Stimulated activated CD8-positive, alpha-beta memory T cell treated with anti-CD3 and anti-CD28 coated beads, Interleukin-4, amount 100 ng/mL, for 24 hours (primary cell): Measurements from ENCODE around the gene EFCAB7.

Experiments used
- DNase-seq: peaks from one replicate; pipeline ENCODE4 v3.0.0-alpha.2; 2020; ENCODE audit warnings: low read depth

EFCAB7 gene

DNA sequence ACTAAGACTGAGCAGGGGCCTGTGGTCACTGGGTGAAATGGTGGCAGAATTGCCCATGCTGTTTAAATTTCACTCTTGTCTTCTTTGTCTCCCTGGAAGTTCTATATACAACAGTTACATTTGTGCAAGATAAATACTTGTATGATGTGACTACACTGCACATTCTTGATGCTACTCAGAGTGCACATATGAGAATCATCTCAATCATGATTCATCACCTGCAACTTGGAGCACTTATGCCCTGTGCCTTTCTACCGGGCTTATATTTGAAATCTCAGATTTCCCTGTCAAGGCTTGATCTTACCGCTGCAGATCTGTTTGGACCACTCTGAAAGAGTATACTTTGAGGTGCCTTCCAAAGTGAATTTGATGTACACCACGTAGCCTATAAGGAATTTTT, 80.5 kb downstream of the EFCAB7 start:
- DNase-seq: no peak

GRCh38 chr1:63607322-63607721, 84.0 kb downstream of the EFCAB7 start:
- no peak for DNase-seq

- DNase-seq: no peak
These were observed 87.9 kb downstream of the EFCAB7 start for GRCh38 chr1:63611231-63611630.

- DNase-seq: no peak
These were observed 89.2 kb downstream of the EFCAB7 start for GRCh38 chr1:63612564-63612963.

DNA sequence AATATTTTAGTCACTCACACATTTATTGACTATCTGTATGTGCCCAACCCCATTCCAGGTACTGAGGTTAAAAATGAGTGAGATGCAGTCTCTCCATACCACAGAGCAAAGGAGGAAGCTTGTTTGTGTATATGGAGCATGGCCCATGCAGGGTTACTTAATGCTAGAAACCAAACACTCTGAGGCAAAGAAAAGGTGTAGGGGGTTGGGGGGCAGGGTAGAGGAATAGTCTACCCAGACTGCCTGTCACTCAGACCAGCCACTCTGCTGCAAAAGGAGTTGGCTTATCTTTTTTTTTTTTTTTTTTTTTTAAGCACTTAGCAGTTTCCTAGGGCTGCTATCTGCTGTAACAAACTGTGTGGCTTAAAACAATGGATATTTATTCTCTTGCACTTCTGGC, 89.6 kb downstream of the EFCAB7 start:
- DNase-seq: no peak

DNA sequence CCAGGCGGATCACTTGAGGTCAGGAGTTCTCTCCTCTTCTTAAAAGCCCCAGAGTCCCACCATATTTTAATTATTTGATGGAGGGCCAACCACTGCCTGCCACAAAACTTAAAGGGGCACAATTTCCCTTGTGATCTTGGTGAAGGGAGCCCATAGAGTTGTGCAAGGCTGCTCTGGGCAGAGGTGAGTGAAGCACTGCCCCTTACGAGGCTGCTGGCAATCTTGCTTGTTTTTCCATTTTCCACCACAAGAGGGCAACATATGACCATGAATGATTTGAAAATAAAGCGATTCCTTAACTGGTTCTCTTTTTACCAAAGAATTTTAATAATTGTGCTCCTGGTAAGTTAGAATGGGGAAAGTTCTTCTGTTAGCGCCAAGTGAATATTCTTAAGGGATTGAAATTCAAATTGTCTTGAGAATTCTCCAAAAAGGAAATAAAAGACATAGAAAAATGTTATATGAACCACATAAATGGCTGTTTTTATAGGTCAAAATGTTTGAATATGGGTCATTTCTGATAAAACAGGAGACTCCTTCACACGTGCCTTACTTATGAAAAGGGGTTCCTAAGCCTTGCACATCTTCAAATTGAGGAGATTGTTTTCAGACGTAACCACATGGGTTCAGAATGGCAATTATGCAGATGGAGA, 92.6 kb downstream of the EFCAB7 start:
- no peak for DNase-seq

GRCh38 chr1:63617450-63617849, 94.1 kb downstream of the EFCAB7 start:
- no peak for DNase-seq

DNA sequence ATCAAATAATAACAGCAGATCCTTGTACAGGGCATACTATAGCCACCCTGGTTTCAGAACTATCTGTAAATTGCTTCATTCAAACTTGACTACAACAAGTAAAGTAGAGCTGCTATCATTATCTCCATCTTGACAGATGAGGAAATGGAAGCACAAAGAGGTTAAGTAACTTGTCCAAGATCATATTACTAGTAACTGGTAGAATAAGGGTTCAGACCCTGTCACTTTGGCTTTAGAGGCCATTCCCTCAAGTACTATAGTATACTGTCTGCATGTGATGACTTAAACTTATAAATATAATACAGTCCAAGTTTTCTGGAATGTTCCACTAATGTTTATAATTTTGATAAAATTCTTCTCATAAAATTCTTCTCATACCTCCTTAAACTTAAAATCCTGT, 94.7 kb downstream of the EFCAB7 start:
- DNase-seq: no peak

- no peak for DNase-seq
These were observed 96.2 kb downstream of the EFCAB7 start for GRCh38 chr1:63619558-63619957.

- no peak for DNase-seq
These were observed 97.3 kb downstream of the EFCAB7 start for GRCh38 chr1:63620671-63621070.

GRCh38 chr1:63621075-63621474, 97.8 kb downstream of the EFCAB7 start:
- no peak for DNase-seq

DNA sequence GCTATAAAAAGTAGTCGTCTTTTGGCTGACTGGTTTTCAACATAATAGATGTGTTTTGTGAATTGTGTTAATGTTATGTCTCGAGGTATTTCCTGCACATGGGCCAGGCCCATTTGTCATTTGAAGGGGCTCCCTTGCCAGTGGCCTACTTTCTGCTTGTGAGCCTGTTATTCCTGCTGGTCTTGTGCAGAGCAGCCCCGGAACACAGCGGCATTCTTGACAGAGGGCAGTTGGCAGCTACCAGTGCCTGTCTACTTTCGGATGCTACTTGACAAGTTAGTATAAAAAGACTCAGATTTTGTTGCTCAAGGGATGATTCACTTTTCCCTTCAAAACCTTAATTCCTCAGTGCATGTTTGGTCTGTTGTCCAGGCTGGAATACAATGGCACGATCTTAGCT, 98.4 kb downstream of the EFCAB7 start:
- DNase-seq: no peak
